SKM-1 (cell line): ENCODE measurements around the gene CD4.
"Not testable (repeated sequence)": the region's sequence is repeated elsewhere in the genome, so short reads cannot be mapped to it uniquely, and the experiment has no call there.

ENCODE experiments used
- DNase-seq: peaks from one replicate; lab custom pipeline; 2025; ENCODE audit not compliant: unreplicated experiment; lab: John Stamatoyannopoulos, UW

The CD4 gene

DNA sequence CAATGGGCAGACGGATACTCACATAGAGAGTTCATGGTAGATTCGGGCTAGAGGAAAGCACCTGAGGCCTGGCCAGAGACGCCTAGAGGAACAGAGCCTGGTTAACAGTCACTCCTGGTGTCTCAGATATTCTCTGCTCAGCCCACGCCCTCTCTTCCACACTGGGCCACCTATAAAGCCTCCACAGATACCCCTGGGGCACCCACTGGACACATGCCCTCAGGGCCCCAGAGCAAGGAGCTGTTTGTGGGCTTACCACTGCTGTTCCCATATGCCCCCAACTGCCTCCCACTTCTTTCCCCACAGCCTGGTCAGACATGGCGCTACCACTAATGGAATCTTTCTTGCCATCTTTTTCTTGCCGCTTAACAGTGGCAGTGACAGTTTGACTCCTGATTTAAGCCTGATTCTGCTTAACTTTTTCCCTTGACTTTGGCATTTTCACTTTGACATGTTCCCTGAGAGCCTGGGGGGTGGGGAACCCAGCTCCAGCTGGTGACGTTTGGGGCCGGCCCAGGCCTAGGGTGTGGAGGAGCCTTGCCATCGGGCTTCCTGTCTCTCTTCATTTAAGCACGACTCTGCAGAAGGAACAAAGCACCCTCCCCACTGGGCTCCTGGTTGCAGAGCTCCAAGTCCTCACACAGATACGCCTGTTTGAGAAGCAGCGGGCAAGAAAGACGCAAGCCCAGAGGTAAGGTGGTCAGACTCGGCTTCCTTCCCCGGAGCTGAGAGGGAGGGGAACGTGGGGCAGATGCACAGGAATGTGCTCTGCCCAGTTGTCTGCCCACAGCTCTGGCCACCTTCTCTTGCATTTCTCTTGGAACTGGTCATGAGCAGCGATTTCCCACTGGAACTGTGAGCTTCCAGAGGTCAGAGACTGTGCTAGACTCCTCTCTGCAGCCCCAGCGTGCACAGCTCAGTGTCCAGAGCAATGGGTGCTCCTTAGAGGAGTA, at the start of gene CD4:
TSS of gene CD4 (plus strand) at position 557 of the 953 bp plus-strand sequence. CDS start 10,611 bp downstream, outside the sequence.
- DNase-seq: no peak

DNA sequence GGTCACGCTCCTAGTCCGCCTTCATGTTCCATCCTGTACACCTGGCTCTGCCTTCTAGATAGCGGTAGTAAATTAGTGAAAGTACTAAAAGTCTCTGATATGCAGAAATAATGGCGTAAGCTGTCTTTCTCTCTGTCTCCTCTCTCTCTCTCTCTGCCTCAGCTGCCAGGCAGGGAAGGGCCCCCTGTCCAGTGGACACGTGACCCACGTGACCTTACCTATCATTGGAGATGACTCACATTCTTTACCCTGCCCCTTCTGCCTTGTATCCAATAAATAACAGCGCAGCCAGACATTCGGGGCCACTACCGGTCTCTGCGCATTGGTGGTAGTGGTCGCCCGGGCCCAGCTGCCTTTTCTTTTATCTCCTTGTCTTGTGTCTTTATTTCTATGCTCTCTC, 47.2 kb upstream of the CD4 start:
- not testable (repeated sequence) for DNase-seq

GRCh38 chr12:6742834-6743233, 46.5 kb upstream of the CD4 start:
- DNase-seq: no peak

DNA sequence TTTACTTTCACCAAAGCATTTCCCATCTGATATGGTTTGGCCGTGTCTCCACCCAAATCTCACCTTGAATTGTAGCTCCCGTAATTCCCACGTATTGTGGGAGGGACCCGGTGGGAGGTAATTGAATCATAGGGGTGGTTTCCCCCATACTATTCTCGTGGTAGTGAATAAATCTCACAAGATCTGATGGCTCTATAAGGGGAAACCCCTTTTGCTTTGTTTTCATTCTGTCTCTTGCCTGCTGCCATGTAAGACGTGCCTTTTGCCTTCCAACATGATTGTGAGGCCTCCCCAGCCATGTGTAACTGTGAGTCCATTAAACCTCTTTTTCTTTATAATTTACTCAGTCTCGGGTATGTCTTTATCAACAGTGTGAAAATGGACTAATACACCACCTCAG, 46.0 kb upstream of the CD4 start:
- not testable (repeated sequence) for DNase-seq

- peak; percentile 64 for DNase-seq
Measured at GRCh38 chr12:6745741-6746525, 43.4 kb upstream of the CD4 start.

GRCh38 chr12:6747216-6747615, 42.1 kb upstream of the CD4 start:
- DNase-seq: no peak

GRCh38 chr12:6748761-6749160, 40.6 kb upstream of the CD4 start:
- DNase-seq: no peak

- DNase-seq: no peak
Measured at GRCh38 chr12:6750506-6750905, 38.8 kb upstream of the CD4 start.

- no peak for DNase-seq
Measured at GRCh38 chr12:6751767-6752166, 37.6 kb upstream of the CD4 start.

- DNase-seq: no peak
Measured at GRCh38 chr12:6752167-6752920, 37.0 kb upstream of the CD4 start.

- DNase-seq: peak; percentile 76
Measured at GRCh38 chr12:6752921-6753771, 36.2 kb upstream of the CD4 start, which contains the start of gene MLF2. TSS of gene MLF2 (minus strand) at chr12:6753141. CDS start at chr12:6752334, 807 bp downstream.

DNA sequence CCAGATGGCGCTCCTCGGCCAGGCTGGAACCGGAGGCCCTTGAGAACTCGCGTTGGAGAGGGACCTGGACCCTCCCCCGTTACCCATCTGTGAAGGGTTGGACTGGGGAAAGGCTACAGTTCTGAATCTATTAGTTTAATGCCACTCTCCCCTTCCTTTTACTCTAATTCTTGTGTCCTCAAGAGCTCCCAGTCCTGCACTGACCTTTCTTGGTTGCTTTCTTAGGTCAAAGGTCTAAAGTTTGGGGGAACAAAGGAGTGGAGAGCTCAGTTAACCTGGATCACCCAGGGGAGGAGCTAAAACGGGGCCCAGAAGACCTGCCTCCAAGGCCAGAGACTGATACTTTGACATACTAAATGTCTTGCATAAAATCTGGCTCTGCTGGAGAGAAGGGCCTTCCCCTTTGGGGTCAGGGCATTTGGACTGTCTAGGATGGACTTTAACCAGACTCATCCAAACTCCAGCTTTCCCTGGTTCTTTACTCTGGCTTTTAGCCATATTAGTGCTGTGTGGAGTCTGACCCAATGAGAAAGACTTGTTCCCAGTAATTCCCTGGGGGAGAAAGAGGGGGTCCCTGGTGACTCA, 35.5 kb upstream of the CD4 start:
- DNase-seq: no peak

DNA sequence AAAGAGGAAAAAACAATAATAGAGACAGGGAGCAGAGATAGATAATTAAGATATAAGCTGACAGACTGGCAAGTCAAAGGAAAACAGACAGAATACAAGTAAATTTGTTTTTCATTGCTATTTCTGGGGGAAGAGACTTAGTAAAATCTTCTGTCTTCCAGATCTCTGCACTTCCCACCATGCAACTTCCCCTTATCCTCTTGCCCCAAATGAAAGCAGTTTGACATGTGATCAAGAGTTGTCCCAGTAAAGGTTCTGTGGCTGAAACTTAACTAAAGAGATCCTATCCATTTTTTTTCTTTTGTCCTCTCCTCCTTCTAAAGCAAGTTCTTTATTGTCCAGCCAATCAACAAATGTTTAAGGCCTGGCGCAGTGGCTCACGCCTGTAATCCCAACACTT, 34.9 kb upstream of the CD4 start:
- DNase-seq: no peak

GRCh38 chr12:6757028-6757690, 32.2 kb upstream of the CD4 start:
- no peak for DNase-seq

DNA sequence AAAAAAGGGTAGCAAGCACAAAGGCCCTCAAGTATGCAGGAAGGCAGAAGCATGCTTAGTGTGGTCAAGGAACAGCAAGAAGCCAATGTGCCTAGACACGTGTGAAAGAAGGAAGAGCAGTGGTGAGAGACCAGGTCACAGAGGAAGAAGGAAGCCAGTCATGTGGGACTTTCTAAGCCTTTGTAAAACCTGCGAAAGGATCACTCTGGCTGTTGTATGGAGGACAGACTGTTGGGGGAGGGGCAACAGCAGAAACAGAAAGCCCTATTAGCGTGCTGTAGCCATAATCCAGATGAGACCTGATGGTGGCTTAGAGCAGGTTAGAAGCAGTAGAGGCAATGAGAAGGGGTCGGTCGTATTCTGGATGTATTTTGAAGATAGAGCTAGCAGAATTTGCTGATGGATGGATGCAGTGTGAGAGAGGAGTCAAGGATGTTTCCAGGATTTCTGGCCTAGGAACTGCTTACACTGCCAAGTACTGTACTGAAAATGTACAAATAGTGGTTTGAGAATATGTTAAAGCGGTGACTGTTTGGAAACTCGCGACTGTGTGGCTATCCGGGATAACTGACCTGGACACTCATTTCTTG, 30.7 kb upstream of the CD4 start:
- no peak for DNase-seq

- DNase-seq: no peak
Measured at GRCh38 chr12:6759741-6760140, 29.6 kb upstream of the CD4 start.

DNA sequence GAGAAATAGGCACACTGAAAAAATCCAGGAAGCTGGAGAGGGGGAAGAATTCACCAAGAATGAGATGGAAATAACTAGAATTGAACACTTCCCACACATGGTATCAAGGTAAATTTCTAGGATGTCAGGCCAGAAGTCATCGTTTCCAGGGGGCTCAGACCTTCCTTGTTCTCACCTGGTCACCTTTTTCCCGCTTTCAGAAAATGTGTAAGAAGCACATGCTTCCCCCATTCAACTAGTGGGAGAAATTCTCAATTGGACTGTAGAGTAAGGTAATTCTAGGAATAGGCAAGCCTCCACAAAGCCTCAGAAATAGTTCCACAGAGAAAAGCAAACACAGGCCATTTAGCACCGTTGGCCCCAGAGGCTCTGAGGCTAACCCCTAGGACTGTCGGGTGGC, 25.9 kb upstream of the CD4 start:
- no peak for DNase-seq

GRCh38 chr12:6764011-6764828, 25.1 kb upstream of the CD4 start:
- DNase-seq: no peak
